ENCODE measurements around the gene HTRA1.

HTRA1 gene

DNA sequence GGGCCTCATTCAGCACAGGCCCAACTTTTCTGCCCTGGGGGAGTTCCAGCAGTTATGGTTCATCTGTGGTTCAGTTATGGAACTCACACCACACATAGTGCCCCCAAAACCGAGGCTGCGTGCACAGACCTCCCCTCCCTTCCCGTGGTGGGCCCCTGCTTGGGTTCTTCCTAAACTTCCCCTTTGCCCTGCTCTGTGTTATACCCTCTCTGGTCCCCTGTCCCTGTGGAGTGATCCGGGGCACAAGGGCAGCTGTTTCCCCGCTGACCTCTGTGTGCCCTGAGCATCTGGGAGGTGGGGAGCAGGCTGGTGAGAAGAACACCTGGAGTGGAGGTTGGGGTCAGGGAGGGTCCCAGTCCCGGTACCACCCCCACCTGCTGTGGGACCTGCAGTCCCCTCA, 39.4 kb downstream of the HTRA1 start:
- no peak overlapping the region for H3K27ac ChIP-seq (ENCODE audit: low read depth, low read length)
- peaks cover 13 to 58% (median 52%) of the 10 kb centered on the region in 5 donors for H3K4me1 ChIP-seq (ENCODE audit: control insufficient read depth in 5 of 5, insufficient read depth in 5 of 5, low read length in 5 of 5)
- no peaks in the 10 kb centered on the region for H3K27me3 ChIP-seq (ENCODE audit: control insufficient read depth in 5 of 5, insufficient read depth in 4 of 5, low read length in 5 of 5)
- no peak overlapping the region for H3K4me3 ChIP-seq (ENCODE audit: low read depth in 1 of 5, low read length in 5 of 5)
- no peak overlapping the region for H3K9ac ChIP-seq (ENCODE audit: low read length in 5 of 5)
- H3K36me3 ChIP-seq (ENCODE audit: control insufficient read depth in 5 of 5, insufficient read depth in 5 of 5, low read length in 5 of 5) = peaks cover 0 to 18% (median 6%) of the 10 kb centered on the region in 5 donors
- no peaks in the 10 kb centered on the region for H3K9me3 ChIP-seq (ENCODE audit: control insufficient read depth in 5 of 5, low read length in 5 of 5)

DNA sequence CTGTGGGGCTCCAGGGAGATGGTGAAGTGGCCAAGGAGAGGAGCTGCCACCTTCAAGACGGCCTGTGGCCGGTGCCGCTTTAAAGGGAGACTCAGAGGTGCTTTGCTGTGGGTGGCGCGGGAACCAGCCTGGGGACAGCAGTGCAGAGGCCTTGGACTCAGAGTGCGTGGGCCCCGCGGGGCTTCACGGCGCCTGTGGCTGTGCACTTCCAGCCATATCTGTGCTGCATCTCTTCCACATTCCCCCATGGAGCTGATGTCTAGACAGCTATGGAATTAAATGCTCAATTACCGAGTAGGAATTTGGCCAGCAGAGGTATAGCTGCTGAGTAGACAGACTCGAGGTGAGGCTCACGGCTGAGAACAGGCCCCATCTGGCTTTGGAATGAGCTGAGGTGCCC, 41.7 kb downstream of the HTRA1 start:
- no peak overlapping the region for H3K4me3 ChIP-seq (ENCODE audit: low read depth in 1 of 5, low read length in 5 of 5)
- H3K9ac ChIP-seq (ENCODE audit: low read length in 5 of 5) = no peak overlapping the region
- no peaks in the 10 kb centered on the region for H3K9me3 ChIP-seq (ENCODE audit: control insufficient read depth in 5 of 5, low read length in 5 of 5)
- no peaks in the 10 kb centered on the region for H3K27me3 ChIP-seq (ENCODE audit: control insufficient read depth in 5 of 5, insufficient read depth in 4 of 5, low read length in 5 of 5)
- peaks cover 11 to 51% (median 48%) of the 10 kb centered on the region in 5 donors for H3K4me1 ChIP-seq (ENCODE audit: control insufficient read depth in 5 of 5, insufficient read depth in 5 of 5, low read length in 5 of 5)
- no peak overlapping the region for H3K27ac ChIP-seq (ENCODE audit: low read depth, low read length)
- peaks cover 0 to 35% (median 24%) of the 10 kb centered on the region in 5 donors for H3K36me3 ChIP-seq (ENCODE audit: control insufficient read depth in 5 of 5, insufficient read depth in 5 of 5, low read length in 5 of 5)

DNA sequence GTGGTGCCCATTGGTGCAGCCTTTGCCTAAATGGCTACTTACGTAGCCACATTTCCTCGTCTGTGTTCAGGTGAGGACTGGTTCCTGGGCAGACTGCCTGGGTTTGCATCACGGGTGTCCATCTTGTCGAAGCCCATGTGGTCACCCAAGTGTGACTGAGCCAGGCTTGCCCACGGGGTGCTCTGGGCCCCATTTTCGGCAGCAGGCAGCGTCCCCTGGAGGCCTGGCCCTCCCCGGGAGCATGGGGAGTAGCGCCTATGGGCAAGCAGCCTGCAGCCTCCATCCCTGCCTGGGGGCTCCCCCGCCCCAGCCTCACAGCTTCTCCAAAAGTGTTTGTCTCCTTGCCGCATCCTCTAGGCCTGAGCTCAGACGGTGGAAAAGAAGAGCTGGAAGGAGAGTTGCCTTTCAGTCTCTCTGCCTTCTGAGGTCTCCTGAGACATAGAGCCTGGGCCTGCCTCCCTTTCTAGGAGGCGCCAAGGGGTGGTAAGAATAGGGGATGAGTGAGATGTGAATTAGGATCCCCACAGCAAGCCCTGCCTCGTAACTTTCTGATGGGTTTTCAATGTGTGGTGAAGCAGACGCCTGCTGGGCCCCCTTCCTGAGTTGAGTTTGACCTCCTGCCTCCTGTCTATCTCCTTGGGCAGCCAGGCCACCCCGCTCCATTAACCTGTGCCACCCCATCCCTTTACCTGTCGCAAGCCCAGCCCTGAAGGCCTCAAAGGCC, 42.7 kb downstream of the HTRA1 start:
- Histone ChIP-seq H3K4me1 (ENCODE audit: control insufficient read depth in 5 of 5, insufficient read depth in 5 of 5, low read length in 5 of 5) (peaks cover 8 to 44% (median 40%) of the 10 kb centered on the region in 5 donors), H3K27ac (ENCODE audit: low read depth, low read length) (no peak overlapping the region), H3K9me3 (ENCODE audit: control insufficient read depth in 5 of 5, low read length in 5 of 5) (no peaks in the 10 kb centered on the region), H3K4me3 (ENCODE audit: low read depth in 1 of 5, low read length in 5 of 5) (no peak overlapping the region), H3K9ac (ENCODE audit: low read length in 5 of 5) (peak overlapping the region in 1 of 5 donors; percentile 44), H3K36me3 (ENCODE audit: control insufficient read depth in 5 of 5, insufficient read depth in 5 of 5, low read length in 5 of 5) (peaks cover 2 to 46% (median 35%) of the 10 kb centered on the region in 5 donors), H3K27me3 (ENCODE audit: control insufficient read depth in 5 of 5, insufficient read depth in 4 of 5, low read length in 5 of 5) (no peaks in the 10 kb centered on the region)

DNA sequence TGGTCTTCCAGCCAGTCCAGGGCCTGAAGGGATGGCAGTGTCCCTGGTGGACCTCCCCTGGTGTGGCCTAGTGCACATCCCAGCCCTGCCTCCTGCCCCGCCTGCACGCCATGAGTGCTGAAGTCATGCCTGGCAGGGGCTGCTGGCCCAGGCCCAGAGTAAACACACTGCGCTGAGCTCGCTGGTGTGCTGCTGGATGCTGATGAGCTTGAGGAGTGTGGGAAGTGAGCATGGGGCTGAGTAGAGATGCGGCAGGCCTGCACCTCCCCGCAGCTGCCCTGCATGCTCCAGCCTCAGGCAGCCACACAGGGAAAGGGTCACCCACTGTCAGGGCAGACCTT, 43.2 kb downstream of the HTRA1 start:
- no peaks in the 10 kb centered on the region for H3K27me3 ChIP-seq (ENCODE audit: control insufficient read depth in 5 of 5, insufficient read depth in 4 of 5, low read length in 5 of 5)
- no peak overlapping the region for H3K27ac ChIP-seq (ENCODE audit: low read depth, low read length)
- peaks cover 4 to 38% (median 34%) of the 10 kb centered on the region in 5 donors for H3K4me1 ChIP-seq (ENCODE audit: control insufficient read depth in 5 of 5, insufficient read depth in 5 of 5, low read length in 5 of 5)
- H3K4me3 ChIP-seq (ENCODE audit: low read depth in 1 of 5, low read length in 5 of 5) = no peak overlapping the region
- no peaks in the 10 kb centered on the region for H3K9me3 ChIP-seq (ENCODE audit: control insufficient read depth in 5 of 5, low read length in 5 of 5)
- peaks cover 2 to 51% (median 40%) of the 10 kb centered on the region in 5 donors for H3K36me3 ChIP-seq (ENCODE audit: control insufficient read depth in 5 of 5, insufficient read depth in 5 of 5, low read length in 5 of 5)
- no peak overlapping the region for H3K9ac ChIP-seq (ENCODE audit: low read length in 5 of 5)

DNA sequence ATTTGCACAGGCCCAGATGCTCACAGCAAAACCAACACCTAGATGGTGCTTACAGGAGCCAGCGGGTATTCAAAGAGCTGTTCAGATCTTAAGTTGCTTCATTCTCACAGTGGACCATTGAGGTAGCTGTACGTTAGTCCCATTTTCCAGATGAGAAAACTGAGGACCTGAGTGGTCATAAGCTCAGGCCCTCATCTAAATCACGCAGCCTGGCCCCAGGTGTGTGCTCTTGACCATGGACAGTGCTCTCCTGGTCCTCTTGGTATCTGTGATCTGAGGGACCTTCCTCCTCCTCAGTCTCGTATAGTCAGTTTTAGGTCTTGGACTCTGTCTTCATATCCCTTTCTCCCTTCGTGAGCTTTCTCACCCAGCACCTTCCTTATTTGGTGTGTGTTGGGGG, 43.7 kb downstream of the HTRA1 start:
- H3K4me3 ChIP-seq (ENCODE audit: low read depth in 1 of 5, low read length in 5 of 5) = no peak overlapping the region
- H3K27ac ChIP-seq (ENCODE audit: low read depth, low read length) = no peak overlapping the region
- no peak overlapping the region for H3K9ac ChIP-seq (ENCODE audit: low read length in 5 of 5)
- no peaks in the 10 kb centered on the region for H3K27me3 ChIP-seq (ENCODE audit: control insufficient read depth in 5 of 5, insufficient read depth in 4 of 5, low read length in 5 of 5)
- H3K4me1 ChIP-seq (ENCODE audit: control insufficient read depth in 5 of 5, insufficient read depth in 5 of 5, low read length in 5 of 5) = peaks cover 4 to 34% (median 30%) of the 10 kb centered on the region in 5 donors
- H3K36me3 ChIP-seq (ENCODE audit: control insufficient read depth in 5 of 5, insufficient read depth in 5 of 5, low read length in 5 of 5) = peaks cover 2 to 55% (median 44%) of the 10 kb centered on the region in 5 donors
- no peaks in the 10 kb centered on the region for H3K9me3 ChIP-seq (ENCODE audit: control insufficient read depth in 5 of 5, low read length in 5 of 5)

DNA sequence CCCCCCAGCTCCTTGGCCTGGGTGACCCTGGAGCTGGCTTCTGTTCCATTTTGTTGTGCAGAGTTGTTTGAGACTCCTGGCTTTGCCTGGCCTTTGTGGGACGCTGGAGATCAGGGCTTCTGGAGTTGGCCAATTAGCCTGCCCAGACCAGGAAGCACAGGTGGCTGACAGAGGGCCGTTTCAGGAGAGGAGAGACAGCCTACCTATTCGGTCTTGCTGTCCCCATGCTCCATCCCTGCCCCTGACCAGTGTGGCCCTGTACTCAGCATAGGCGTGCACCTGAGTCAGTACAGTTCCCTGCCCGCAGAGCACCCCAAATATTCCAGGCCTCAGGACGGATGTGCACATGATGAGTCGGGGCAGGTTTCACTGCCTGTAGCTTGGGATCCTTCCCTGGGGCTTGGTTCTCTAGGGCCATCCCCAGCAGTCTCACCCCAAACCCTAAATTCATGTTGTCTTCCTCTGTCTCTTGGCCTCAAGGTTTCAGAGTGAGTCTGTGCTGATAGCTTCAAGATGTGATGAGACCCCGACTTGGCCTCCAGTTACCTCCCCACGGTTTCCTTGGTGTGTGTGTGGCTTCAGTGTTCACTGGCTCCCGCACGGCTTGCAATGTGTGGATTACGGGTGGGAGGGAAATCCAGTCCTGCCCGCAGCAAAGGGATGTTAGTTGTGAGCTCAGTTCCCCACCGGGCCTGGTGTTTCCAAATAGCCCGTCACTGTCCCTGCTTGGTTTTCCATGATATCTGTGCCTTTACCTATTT, 44.7 kb downstream of the HTRA1 start:
- H3K4me1 ChIP-seq (ENCODE audit: control insufficient read depth in 5 of 5, insufficient read depth in 5 of 5, low read length in 5 of 5) = peaks cover 4 to 26% (median 20%) of the 10 kb centered on the region in 5 donors
- H3K36me3 ChIP-seq (ENCODE audit: control insufficient read depth in 5 of 5, insufficient read depth in 5 of 5, low read length in 5 of 5) = peaks cover 2 to 63% (median 55%) of the 10 kb centered on the region in 5 donors
- H3K9me3 ChIP-seq (ENCODE audit: control insufficient read depth in 5 of 5, low read length in 5 of 5) = no peaks in the 10 kb centered on the region
- H3K27ac ChIP-seq (ENCODE audit: low read depth, low read length) = no peak overlapping the region
- no peak overlapping the region for H3K9ac ChIP-seq (ENCODE audit: low read length in 5 of 5)
- H3K4me3 ChIP-seq (ENCODE audit: low read depth in 1 of 5, low read length in 5 of 5) = no peak overlapping the region
- H3K27me3 ChIP-seq (ENCODE audit: control insufficient read depth in 5 of 5, insufficient read depth in 4 of 5, low read length in 5 of 5) = no peaks in the 10 kb centered on the region

DNA sequence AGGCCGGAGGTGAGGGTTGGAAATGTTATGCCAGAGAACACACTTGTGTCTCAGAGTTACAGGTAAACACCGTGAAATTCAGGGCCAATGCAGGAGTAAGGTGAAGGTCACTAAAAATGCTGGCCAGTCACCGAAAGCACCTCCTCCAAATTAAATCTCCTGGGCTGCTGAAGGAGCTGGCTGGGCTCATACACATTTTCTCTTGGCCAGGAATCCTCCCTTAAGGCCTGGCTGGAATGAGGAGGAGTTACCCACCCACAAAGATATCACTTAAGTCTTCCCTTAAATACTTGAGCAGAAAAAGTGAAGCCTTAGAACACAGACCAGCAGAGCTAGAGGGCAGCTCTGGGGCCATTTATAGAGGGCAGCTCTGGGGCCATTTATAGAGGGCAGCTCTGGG, 46.3 kb downstream of the HTRA1 start:
- Histone ChIP-seq H3K4me1 (ENCODE audit: control insufficient read depth in 5 of 5, insufficient read depth in 5 of 5, low read length in 5 of 5) (peaks cover 4 to 26% (median 20%) of the 10 kb centered on the region in 5 donors), H3K27me3 (ENCODE audit: control insufficient read depth in 5 of 5, insufficient read depth in 4 of 5, low read length in 5 of 5) (no peaks in the 10 kb centered on the region), H3K4me3 (ENCODE audit: low read depth in 1 of 5, low read length in 5 of 5) (no peak overlapping the region), H3K36me3 (ENCODE audit: control insufficient read depth in 5 of 5, insufficient read depth in 5 of 5, low read length in 5 of 5) (peaks cover 2 to 64% (median 59%) of the 10 kb centered on the region in 5 donors), H3K9me3 (ENCODE audit: control insufficient read depth in 5 of 5, low read length in 5 of 5) (no peaks in the 10 kb centered on the region), H3K9ac (ENCODE audit: low read length in 5 of 5) (no peak overlapping the region), H3K27ac (ENCODE audit: low read depth, low read length) (no peak overlapping the region)

DNA sequence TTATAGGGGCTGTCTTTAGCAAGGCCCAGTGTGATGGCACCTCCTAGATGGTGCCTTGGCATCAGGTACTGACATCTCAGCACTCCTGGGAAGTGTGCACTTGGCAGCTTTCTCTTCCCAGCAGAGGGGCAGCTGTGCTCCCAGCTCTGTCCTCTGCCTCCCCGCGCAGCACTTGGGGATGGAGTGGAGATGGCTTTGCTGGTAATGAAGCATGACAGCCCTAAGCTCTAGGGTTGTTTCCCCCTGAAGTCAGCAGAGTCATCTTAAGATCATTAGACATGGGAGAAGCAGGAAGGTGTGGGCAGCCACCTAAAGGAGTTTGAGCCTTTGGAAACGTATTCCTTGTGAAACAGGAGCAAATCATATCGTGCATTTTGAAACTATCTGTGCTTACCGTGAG, 46.7 kb downstream of the HTRA1 start:
- H3K9ac ChIP-seq (ENCODE audit: low read length in 5 of 5) = no peak overlapping the region
- H3K27ac ChIP-seq (ENCODE audit: low read depth, low read length) = no peak overlapping the region
- H3K36me3 ChIP-seq (ENCODE audit: control insufficient read depth in 5 of 5, insufficient read depth in 5 of 5, low read length in 5 of 5) = peaks cover 2 to 67% (median 61%) of the 10 kb centered on the region in 5 donors
- H3K9me3 ChIP-seq (ENCODE audit: control insufficient read depth in 5 of 5, low read length in 5 of 5) = no peaks in the 10 kb centered on the region
- H3K4me1 ChIP-seq (ENCODE audit: control insufficient read depth in 5 of 5, insufficient read depth in 5 of 5, low read length in 5 of 5) = peaks cover 4 to 26% (median 20%) of the 10 kb centered on the region in 5 donors
- H3K27me3 ChIP-seq (ENCODE audit: control insufficient read depth in 5 of 5, insufficient read depth in 4 of 5, low read length in 5 of 5) = no peaks in the 10 kb centered on the region
- no peak overlapping the region for H3K4me3 ChIP-seq (ENCODE audit: low read depth in 1 of 5, low read length in 5 of 5)

DNA sequence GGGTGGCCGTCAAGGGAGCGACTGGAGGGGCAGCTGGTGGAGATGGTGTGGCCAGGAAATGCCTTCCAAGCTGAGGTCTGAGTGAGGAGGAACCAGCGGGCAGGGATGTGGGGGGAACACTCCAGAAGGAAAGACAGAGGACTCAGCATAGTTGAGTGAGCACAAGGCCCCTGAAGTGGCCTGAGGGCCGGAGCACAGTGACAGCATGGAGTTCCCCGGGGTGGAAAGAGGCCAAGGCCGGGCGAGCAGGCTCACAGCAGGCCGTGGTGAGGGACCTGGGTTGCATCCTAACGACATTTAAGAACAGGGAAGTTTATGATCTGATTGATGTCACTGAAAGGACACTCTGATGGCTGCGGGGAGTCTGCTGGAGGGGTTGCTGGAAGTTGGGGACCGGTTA, 48.0 kb downstream of the HTRA1 start:
- Histone ChIP-seq H3K4me3 (ENCODE audit: low read depth in 1 of 5, low read length in 5 of 5) (no peak overlapping the region), H3K4me1 (ENCODE audit: control insufficient read depth in 5 of 5, insufficient read depth in 5 of 5, low read length in 5 of 5) (peaks cover 4 to 25% (median 16%) of the 10 kb centered on the region in 5 donors), H3K9ac (ENCODE audit: low read length in 5 of 5) (no peak overlapping the region), H3K36me3 (ENCODE audit: control insufficient read depth in 5 of 5, insufficient read depth in 5 of 5, low read length in 5 of 5) (peaks cover 2 to 69% (median 66%) of the 10 kb centered on the region in 5 donors), H3K27ac (ENCODE audit: low read depth, low read length) (no peak overlapping the region), H3K9me3 (ENCODE audit: control insufficient read depth in 5 of 5, low read length in 5 of 5) (no peaks in the 10 kb centered on the region), H3K27me3 (ENCODE audit: control insufficient read depth in 5 of 5, insufficient read depth in 4 of 5, low read length in 5 of 5) (no peaks in the 10 kb centered on the region)

DNA sequence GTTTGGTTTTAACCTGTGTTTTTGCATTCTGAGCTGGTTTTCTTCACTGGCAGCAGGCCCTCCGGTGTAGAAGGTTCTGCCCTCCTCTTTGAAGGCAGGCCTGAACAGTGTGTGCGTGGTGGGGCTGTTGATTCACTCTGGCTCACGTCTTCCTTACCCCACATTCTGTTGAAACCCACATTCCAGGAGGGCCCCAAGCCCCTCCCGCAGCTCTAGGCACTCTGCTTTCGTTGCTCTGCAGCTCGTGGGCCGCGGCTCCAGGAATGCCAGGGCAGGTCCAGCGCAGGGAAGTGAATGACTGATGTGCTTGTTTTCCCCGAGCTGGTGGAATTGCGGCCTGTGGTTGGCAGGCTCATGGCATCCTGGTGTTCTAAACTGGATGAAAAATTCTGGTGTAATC, 49.0 kb downstream of the HTRA1 start:
- no peaks in the 10 kb centered on the region for H3K9me3 ChIP-seq (ENCODE audit: control insufficient read depth in 5 of 5, low read length in 5 of 5)
- H3K36me3 ChIP-seq (ENCODE audit: control insufficient read depth in 5 of 5, insufficient read depth in 5 of 5, low read length in 5 of 5) = peaks cover 2 to 78% (median 64%) of the 10 kb centered on the region in 5 donors
- H3K27ac ChIP-seq (ENCODE audit: low read depth, low read length) = no peak overlapping the region
- H3K27me3 ChIP-seq (ENCODE audit: control insufficient read depth in 5 of 5, insufficient read depth in 4 of 5, low read length in 5 of 5) = no peaks in the 10 kb centered on the region
- H3K9ac ChIP-seq (ENCODE audit: low read length in 5 of 5) = no peak overlapping the region
- peaks cover 2 to 26% (median 19%) of the 10 kb centered on the region in 5 donors for H3K4me1 ChIP-seq (ENCODE audit: control insufficient read depth in 5 of 5, insufficient read depth in 5 of 5, low read length in 5 of 5)
- H3K4me3 ChIP-seq (ENCODE audit: low read depth in 1 of 5, low read length in 5 of 5) = no peak overlapping the region

Data from subcutaneous abdominal adipose tissue (tissue), 5 donors.